Tibial nerve (tissue), 4 donors: Measurements from ENCODE around the gene ZNF317. TPM values are rescaled to one million over a fixed set of nuclear protein-coding genes. Genes with fewer than 3 reads are reported as not detected.

Experiments used
- DNase-seq, 2 donors: peaks; one replicate each; pipeline ENCODE4 v3.0.0-alpha.2; 2019; ENCODE audit warnings: low spot score in 2 of 2
- H3K27ac ChIP-seq, 4 donors: fragments of 200-600 bp; sonication (generic) in 3 of 4; one replicate each; pipeline ENCODE4 v1.5.1; 2017 to 2019; ENCODE audit warnings: mild to moderate bottlenecking in 1 of 4
- H3K27me3 ChIP-seq, 2 donors: fragments of 200-600 bp; sonication (generic) in 1 of 2; one replicate each; pipeline versions ENCODE4 v1.5.1 to v1.6.0; 2017 to 2019
- H3K36me3 ChIP-seq, 3 donors: fragments of 200-600 bp; sonication (generic); one replicate each; pipeline ENCODE4 v1.5.1; 2018 to 2019
- H3K4me1 ChIP-seq, 4 donors: fragments of 200-600 bp; sonication (generic) in 3 of 4; one replicate each; pipeline ENCODE4 v1.5.1; 2017 to 2019
- H3K4me3 ChIP-seq, 4 donors: fragments of 200-600 bp; sonication (generic) in 3 of 4; one replicate each; pipeline ENCODE4 v1.5.1; 2017 to 2019; ENCODE audit warnings: mild to moderate bottlenecking in 1 of 4, moderate library complexity in 1 of 4
- H3K9me3 ChIP-seq, 4 donors: fragments of 200-600 bp; sonication (generic) in 3 of 4; one replicate each; pipeline ENCODE4 v1.5.1; 2017 to 2019
- CTCF ChIP-seq, 5 experiments: fragments of 200-600 bp in 3 of 5; fragments of 450-650 bp in 2 of 5; sonication (generic) in 3 of 5; IDR thresholded peaks; one replicate each; pipeline ENCODE4 v1.5.1; 2016 to 2019; ENCODE audit warnings: antibody characterized with exemption in 5 of 5, mild to moderate bottlenecking in 3 of 5, moderate library complexity in 2 of 5
- EP300 ChIP-seq, 2 donors: sonication (generic); formaldehyde crosslinking; IDR thresholded peaks; one replicate each; pipeline ENCODE4 v1.6.1; 2017; ENCODE audit warnings: antibody characterized with exemption in 2 of 2, mild to moderate bottlenecking in 1 of 2
- POLR2A ChIP-seq, 2 donors: fragments of 450-650 bp; IDR thresholded peaks; one replicate each; pipeline ENCODE4 v1.6.1; 2017; ENCODE audit warnings: antibody characterized with exemption in 2 of 2, mild to moderate bottlenecking in 2 of 2, moderate library complexity in 2 of 2
- WGBS, 2 donors: methylation state at CpG; one replicate each; pipeline ENCODE4 v1.1.5; 2018; 5-methylcytosine and 5-hydroxymethylcytosine counted together
- total RNA-seq, 4 donors: library from RNA; depleted of rRNA; stranded (reverse); fragments of >200 nt; gene quantifications; one replicate each; pipeline ENCODE4 v1.1.0, GENCODE V29; 2016

Gene ZNF317
- 10 to 100 TPM; 15.5 to 20.5 (median 17.8) TPM for total RNA-seq

DNA sequence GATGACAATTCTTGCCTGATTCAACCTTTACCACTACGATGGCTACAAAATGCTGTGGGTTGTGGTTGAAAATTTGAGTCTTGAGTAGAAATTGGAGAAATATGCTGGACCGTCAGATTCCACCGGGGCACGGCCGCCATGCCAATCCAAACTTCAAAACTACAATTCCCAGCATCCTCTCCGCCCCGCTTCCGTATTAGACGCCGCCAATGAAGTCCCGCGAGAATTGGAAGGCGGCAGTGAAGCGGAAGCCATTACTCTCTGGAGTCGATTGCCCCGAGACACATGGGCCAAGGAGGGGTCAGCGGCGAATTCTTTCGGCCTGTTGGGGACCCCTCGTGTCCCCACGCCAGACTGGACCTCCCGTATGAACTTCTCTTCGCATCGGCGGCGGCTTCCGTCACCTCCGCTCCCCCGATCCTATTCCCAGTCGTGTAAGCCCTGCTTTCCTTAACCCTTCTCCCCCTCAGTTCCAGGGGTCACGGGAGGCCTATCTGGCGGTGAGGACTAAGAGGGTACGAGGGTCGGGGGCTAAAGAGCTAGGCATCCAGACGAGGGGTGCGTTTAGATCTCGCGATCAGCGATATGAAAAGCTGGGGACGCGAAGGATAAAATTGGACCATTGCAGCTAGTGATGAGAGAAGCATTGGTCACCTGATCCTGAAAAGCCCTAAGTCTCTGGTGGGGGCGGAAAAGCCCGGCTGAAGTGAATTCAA is at the start of gene ZNF317:
Gene ZNF317, plus strand, starts transcription at position 239 of the 716 bp plus-strand sequence. CDS start 15,620 bp downstream, outside the sequence.
- H3K9me3 ChIP-seq, result peaks cover 0 to 21% (median 5%) of the 10 kb centered on the region in 4 donors
- peaks cover 0 to 23% (median 10%) of the 10 kb centered on the region in 4 donors for H3K4me1 ChIP-seq
- peak within 1 kb of the TSS; percentile 60 to 91 (median 73) for H3K4me3 ChIP-seq
- DNase-seq, result peak; percentile 89 to 98
- H3K27me3 ChIP-seq, result no peaks in the 10 kb centered on the region
- H3K27ac ChIP-seq, result peak within 1 kb of the TSS; percentile 81 to 92 (median 90)
- 0% methylated on average over 43 of the region's 43 CpGs for WGBS, 2 donors
- TF ChIP-seq EP300 (IDR thresholded peaks at IDR 0.05) (peak; percentile 71 to 93), POLR2A (IDR thresholded peaks at IDR 0.05) (peak; percentile 15 to 67), CTCF (IDR thresholded peaks at IDR 0.05) (peak in 1 of 5 experiments; percentile 12)
- peaks cover 0 to 19% (median 0%) of the 10 kb centered on the region in 3 donors for H3K36me3 ChIP-seq

DNA sequence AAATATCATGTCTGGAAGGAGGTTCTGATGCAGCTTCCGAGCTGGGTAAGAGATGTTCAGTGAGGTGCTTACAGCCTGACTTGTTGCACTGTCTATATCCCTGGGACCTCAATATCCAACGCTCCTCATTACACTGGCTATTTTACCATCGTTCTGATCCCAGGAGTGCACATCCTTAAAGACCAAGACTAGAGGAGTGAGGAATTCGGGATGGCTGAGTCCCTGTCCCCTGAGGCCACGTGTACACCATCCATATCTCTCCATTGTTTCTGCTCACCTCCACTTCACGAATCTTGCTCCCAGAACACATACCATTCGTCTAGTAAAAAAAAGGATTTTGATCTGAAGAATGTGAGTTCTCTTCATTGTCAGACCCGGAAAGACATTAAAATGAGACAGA is 32.8 kb upstream of the ZNF317 start, which contains the start of gene OR7G2:
Gene OR7G2, minus strand, starts transcription at position 101 of the 400 bp plus-strand sequence. CDS start 4,232 bp downstream, outside the sequence.
- Histone ChIP-seq H3K9me3 (peaks cover 0 to 2% (median 0%) of the 10 kb centered on the region in 4 donors), H3K36me3 (no peaks in the 10 kb centered on the region), H3K4me1 (no peaks in the 10 kb centered on the region), H3K27me3 (no peaks in the 10 kb centered on the region), H3K4me3 (no peak within 1 kb of the TSS), H3K27ac (no peak within 1 kb of the TSS)
- no peak for TF ChIP-seq POLR2A (IDR thresholded peaks at IDR 0.05)
- DNase-seq, result no peak
- 61 to 64% methylated on average over 8 of the region's 8 CpGs for WGBS, 2 donors

GRCh38 chr19:9109959-9110358 is 30.2 kb upstream of the ZNF317 start:
- H3K27me3 ChIP-seq, result no peaks in the 10 kb centered on the region
- DNase-seq, result no peak
- no peak overlapping the region for H3K4me3 ChIP-seq
- WGBS, 2 donors, result 46 to 47% methylated on average over 2 of the region's 2 CpGs
- H3K9me3 ChIP-seq, result peaks cover 0 to 1% (median 0%) of the 10 kb centered on the region in 4 donors
- TF ChIP-seq POLR2A (IDR thresholded peaks at IDR 0.05) (no peak), CTCF (IDR thresholded peaks at IDR 0.05) (no peak), EP300 (IDR thresholded peaks at IDR 0.05) (no peak)
- no peak overlapping the region for H3K27ac ChIP-seq
- no peaks in the 10 kb centered on the region for H3K4me1 ChIP-seq
- no peaks in the 10 kb centered on the region for H3K36me3 ChIP-seq

DNA sequence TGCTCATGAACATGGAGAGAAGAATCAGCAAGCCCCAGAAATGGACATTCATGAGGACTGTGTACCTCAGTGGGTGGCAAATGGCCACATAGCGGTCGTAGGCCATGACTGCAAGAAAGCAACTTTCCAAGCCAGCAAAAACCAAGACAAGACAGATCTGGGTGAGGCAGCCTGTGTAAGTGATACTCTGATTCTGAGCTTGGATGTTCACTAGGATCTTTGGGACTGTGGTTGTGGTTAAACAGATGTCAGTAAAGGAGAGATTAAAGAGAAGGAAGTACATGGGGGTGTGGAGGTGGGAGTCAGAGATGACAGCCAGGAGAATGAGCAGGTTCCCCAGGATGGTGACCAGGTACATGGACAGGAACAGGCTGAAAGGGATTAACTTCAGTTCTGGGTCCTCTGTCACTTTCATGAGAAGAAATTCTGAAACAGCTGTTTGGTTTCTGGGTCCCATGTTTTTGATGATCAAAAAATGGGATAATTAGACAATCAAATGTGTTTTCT is 24.8 kb upstream of the ZNF317 start, which contains the start of gene OR7G1:
Gene OR7G1, minus strand, starts transcription at position 457 of the 507 bp plus-strand sequence. Its CDS starts 0 bp downstream, at position 457.
- no peaks in the 10 kb centered on the region for H3K4me1 ChIP-seq
- no peak for DNase-seq
- H3K27me3 ChIP-seq, result no peaks in the 10 kb centered on the region
- peaks cover 0 to under 1% (median 0%) of the 10 kb centered on the region in 4 donors for H3K9me3 ChIP-seq
- no peaks in the 10 kb centered on the region for H3K36me3 ChIP-seq
- TF ChIP-seq EP300 (IDR thresholded peaks at IDR 0.05) (no peak), POLR2A (IDR thresholded peaks at IDR 0.05) (no peak), CTCF (IDR thresholded peaks at IDR 0.05) (no peak)
- 79 to 83% methylated on average over 2 of the region's 2 CpGs for WGBS, 2 donors
- H3K27ac ChIP-seq, result no peak within 1 kb of the TSS
- no peak within 1 kb of the TSS for H3K4me3 ChIP-seq

GRCh38 chr19:9116547-9116946 is 23.6 kb upstream of the ZNF317 start:
- no peak overlapping the region for H3K27ac ChIP-seq
- no peaks in the 10 kb centered on the region for H3K27me3 ChIP-seq
- TF ChIP-seq EP300 (IDR thresholded peaks at IDR 0.05), result no peak
- no peak for TF ChIP-seq POLR2A (IDR thresholded peaks at IDR 0.05)
- TF ChIP-seq CTCF (IDR thresholded peaks at IDR 0.05), result no peak
- H3K9me3 ChIP-seq, result peaks cover 0 to 7% (median 2%) of the 10 kb centered on the region in 4 donors
- no peaks in the 10 kb centered on the region for H3K36me3 ChIP-seq
- no peak overlapping the region for H3K4me3 ChIP-seq
- WGBS, 2 donors, result 48 to 51% methylated on average over 5 of the region's 5 CpGs
- DNase-seq, result no peak
- H3K4me1 ChIP-seq, result no peaks in the 10 kb centered on the region
